Upper lobe of right lung (tissue), 1 donor: ENCODE measurements around the gene OCEL1. TPM values are rescaled to one million over a fixed set of nuclear protein-coding genes. Genes with fewer than 3 reads are reported as not detected.
A peak's percentile ranks its signal among the peaks of the same experiment; 100 is the strongest.

Experiments
- ATAC-seq: fragments of 200-7000 bp; cut with Tn5 transposase; one replicate; pipeline ENCODE4 v1.9.1; 2020; ENCODE audit warnings: mild to moderate bottlenecking, moderate library complexity
- DNase-seq: peaks from one replicate; pipeline ENCODE4 v3.0.0-alpha.2; 2020
- H3K27ac ChIP-seq: fragments of 200-600 bp; one replicate; pipeline ENCODE4 v1.8.0; 2022
- H3K27me3 ChIP-seq: fragments of 200-600 bp; one replicate; pipeline ENCODE4 v1.8.0; 2022; ENCODE audit warnings: mild to moderate bottlenecking
- H3K36me3 ChIP-seq: fragments of 200-600 bp; one replicate; pipeline ENCODE4 v1.8.0; 2022
- H3K4me1 ChIP-seq: fragments of 200-600 bp; one replicate; pipeline ENCODE4 v1.8.0; 2022
- H3K4me3 ChIP-seq: fragments of 200-600 bp; one replicate; pipeline ENCODE4 v1.8.0; 2022; ENCODE audit warnings: mild to moderate bottlenecking
- H3K9me3 ChIP-seq: fragments of 200-600 bp; one replicate; pipeline ENCODE4 v1.8.0; 2022
- intact Hi-C: fragments of 100-400 bp; cut with DNase I; formaldehyde crosslinking; loops from one replicate; pipeline ENCODE4 v1.11.0; 2022
- total RNA-seq: library from RNA; stranded (reverse); fragmentation: NEBNext Ultra II Directional; extraction: Animal tissue kit (Norgen Biotek cat#: 25700); gene quantifications from one replicate; pipeline ENCODE4 v1.2.1, GENCODE V29; 2021
- TF ChIP-seq, protein P1 (sequence below): fragments of 200-600 bp; IDR thresholded peaks from one replicate; pipeline ENCODE4 v1.8.0; 2022; ENCODE audit warnings: antibody characterized with exemption
- donor health status: DM: no; HTN: yes; CAD: no; lungs with severe emphysema.

OCEL1 gene
- total RNA-seq, 1 donor from 2014 or later: 31.6 TPM

DNA sequence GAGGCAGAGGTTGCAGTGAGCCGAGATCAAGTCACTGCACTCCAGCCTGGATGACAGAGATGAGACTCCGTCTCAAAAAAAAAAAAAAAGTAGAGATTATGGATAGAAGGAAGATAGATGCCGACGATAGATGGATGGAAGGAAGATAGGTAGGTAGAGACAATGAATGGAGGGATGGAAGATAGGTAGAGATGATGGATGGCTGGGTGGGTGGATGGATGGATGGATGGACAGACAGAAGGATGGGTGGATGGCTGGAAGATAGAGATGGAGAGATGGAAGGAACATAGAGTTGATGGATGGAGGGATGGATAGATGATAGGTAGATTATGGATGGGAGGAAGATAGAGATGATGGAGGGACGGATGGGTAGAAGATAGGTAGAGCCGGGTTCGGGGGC, 29.4 kb upstream of the OCEL1 start:
- no peak overlapping the region for H3K4me3 ChIP-seq
- TF ChIP-seq, protein P1, sequence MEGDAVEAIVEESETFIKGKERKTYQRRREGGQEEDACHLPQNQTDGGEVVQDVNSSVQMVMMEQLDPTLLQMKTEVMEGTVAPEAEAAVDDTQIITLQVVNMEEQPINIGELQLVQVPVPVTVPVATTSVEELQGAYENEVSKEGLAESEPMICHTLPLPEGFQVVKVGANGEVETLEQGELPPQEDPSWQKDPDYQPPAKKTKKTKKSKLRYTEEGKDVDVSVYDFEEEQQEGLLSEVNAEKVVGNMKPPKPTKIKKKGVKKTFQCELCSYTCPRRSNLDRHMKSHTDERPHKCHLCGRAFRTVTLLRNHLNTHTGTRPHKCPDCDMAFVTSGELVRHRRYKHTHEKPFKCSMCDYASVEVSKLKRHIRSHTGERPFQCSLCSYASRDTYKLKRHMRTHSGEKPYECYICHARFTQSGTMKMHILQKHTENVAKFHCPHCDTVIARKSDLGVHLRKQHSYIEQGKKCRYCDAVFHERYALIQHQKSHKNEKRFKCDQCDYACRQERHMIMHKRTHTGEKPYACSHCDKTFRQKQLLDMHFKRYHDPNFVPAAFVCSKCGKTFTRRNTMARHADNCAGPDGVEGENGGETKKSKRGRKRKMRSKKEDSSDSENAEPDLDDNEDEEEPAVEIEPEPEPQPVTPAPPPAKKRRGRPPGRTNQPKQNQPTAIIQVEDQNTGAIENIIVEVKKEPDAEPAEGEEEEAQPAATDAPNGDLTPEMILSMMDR: no peak
- intact Hi-C loops: no loop called here
- H3K27me3 ChIP-seq: no peaks in the 10 kb centered on the region
- no peak for ATAC-seq
- no peak overlapping the region for H3K27ac ChIP-seq
- H3K36me3 ChIP-seq: peaks cover 76% of the 10 kb centered on the region
- no peaks in the 10 kb centered on the region for H3K4me1 ChIP-seq
- DNase-seq: no peak
- H3K9me3 ChIP-seq: no peaks in the 10 kb centered on the region

DNA sequence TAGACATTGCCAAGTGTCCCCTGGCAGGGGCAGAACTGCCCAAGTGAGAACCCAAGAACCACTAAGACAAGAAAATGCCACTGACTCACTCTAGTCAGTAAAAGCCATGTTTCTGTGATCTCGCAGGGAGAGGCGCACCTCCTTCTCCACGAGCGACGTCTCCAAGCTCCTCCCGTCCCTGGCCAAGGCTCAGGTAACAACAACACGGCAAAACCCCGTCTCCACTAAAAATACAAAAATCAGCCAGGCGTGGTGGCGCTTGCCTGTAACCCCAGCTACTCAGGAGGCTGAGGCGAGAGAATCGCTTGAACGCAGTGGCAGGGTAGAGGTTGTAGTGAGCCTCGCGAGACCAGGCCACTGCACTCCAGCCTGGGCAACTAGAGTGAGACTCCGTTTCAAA, 28.4 kb upstream of the OCEL1 start:
- intact Hi-C loops: no loop called here
- peaks cover 76% of the 10 kb centered on the region for H3K36me3 ChIP-seq

DNA sequence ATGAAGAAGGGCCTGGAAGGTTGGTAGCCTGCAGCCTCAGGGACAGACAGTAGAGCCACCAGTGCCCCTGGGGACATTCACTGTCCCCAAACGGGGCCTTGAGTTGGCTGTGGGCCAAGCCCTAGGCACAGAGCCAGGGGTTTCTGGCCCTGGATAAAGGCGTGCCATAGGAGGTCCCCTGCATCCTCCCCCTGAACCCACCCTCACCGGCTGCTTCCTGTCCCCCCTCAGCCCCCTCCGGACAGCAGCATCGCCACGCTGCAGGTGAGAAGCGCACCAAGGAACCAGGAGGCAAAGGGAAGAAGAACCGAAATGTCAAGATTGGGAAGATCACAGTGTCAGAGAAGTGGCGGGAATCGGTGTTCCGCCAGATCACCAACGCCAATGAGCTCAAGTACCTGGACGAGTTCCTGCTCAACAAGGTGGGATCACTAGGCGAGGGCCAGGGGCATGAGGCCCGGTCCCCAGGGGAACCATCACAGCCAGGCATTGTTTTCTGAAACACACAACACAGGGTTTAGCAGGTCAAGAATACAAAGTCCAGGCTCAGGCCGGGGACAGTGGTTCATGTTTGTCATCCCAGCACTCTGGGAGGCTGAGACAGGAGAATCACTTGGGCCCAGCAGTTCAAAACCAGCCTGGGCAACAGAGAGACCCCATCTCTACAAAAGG, 25.5 kb upstream of the OCEL1 start:
- intact Hi-C loops: no loop called here
- ATAC-seq (no peak), DNase-seq (no peak)
- Histone ChIP-seq H3K4me1 (no peaks in the 10 kb centered on the region), H3K27ac (no peak overlapping the region), H3K27me3 (no peaks in the 10 kb centered on the region), H3K4me3 (no peak overlapping the region), H3K9me3 (no peaks in the 10 kb centered on the region), H3K36me3 (peaks cover 67% of the 10 kb centered on the region)
- TF ChIP-seq, protein P1: no peak

More for the DNA sequence above, 28.4 kb upstream of the OCEL1 start:
- Histone ChIP-seq H3K4me1 (no peaks in the 10 kb centered on the region), H3K9me3 (no peaks in the 10 kb centered on the region), H3K27me3 (no peaks in the 10 kb centered on the region), H3K27ac (no peak overlapping the region), H3K4me3 (no peak overlapping the region)
- ATAC-seq (no peak), DNase-seq (no peak)
- TF ChIP-seq, protein P1: no peak

DNA sequence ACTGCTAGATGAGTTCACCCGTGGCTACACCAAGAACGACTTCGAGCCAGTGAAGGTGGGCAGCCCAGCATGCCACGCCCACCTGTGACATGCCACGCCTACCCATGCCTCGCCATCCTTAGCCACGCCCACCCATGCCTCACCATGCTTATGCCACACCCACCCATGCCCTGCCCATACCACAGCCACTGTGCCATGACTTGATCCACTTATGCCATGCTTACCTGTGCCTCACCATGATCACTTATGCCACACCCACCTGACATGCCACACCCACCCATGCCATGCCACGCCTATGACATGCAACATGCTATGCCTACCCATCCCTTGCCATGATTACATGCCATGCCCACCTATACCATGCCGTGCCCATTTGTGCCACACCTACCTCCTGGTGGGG, 23.8 kb upstream of the OCEL1 start:
- Histone ChIP-seq H3K4me1 (no peaks in the 10 kb centered on the region), H3K36me3 (peaks cover 81% of the 10 kb centered on the region), H3K9me3 (no peaks in the 10 kb centered on the region), H3K4me3 (no peak overlapping the region), H3K27ac (no peak overlapping the region), H3K27me3 (no peaks in the 10 kb centered on the region)
- ATAC-seq: peak; percentile 14
- intact Hi-C loops: no loop called here
- no peak for DNase-seq
- TF ChIP-seq, protein P1: no peak

DNA sequence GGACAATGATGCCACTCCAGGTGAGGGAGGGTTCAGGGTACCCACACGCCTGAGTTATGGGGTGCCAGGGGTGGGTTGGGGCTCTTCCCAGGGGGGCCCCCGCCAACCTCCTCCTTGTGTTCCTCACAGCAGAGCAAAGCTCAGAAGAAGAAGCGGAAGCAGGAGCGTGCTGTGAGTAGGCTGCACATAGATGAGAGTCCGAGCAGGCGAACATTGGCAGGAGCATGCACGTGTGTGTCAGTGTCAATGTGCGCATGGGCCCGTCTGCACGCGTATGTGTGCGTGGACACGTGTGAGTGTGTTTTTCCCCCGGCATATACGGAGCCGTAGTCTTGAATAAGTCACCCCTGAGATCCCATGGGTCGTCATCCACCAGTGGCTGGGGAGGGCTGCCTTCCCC, 23.3 kb upstream of the OCEL1 start:
- intact Hi-C loops: no loop called here
- Histone ChIP-seq H3K27ac (no peak overlapping the region), H3K27me3 (no peaks in the 10 kb centered on the region), H3K9me3 (no peaks in the 10 kb centered on the region), H3K36me3 (peaks cover 85% of the 10 kb centered on the region), H3K4me3 (no peak overlapping the region), H3K4me1 (no peaks in the 10 kb centered on the region)
- DNase-seq (no peak), ATAC-seq (no peak)
- TF ChIP-seq, protein P1: no peak
